ENCODE data around the gene NR6A1. TPM values are rescaled to one million over a fixed set of nuclear protein-coding genes. Genes with fewer than 3 reads are reported as not detected.

Gene NR6A1
- total RNA-seq, 4 donors from 2014 or later = 1.8 to 2.8 (median 2.0) TPM

GRCh38 chr9:124680714-124681390, 90.3 kb downstream of the NR6A1 start:
- H3K4me1 ChIP-seq = peaks cover 2 to 15% (median 9%) of the 10 kb centered on the region in 4 donors
- no peak overlapping the region for H3K4me3 ChIP-seq
- no peak for DNase-seq (ENCODE audit: extremely low spot score)
- no peak overlapping the region for H3K27ac ChIP-seq (replicated peaks in 1 of 4)
- no peaks in the 10 kb centered on the region for H3K36me3 ChIP-seq
- TF ChIP-seq POLR2AphosphoS5 (IDR thresholded peaks at IDR 0.05) (no peak), EP300 (IDR thresholded peaks at IDR 0.05) (no peak), POLR2A (IDR thresholded peaks at IDR 0.05; ENCODE audit: low read depth) (no peak), CTCF (IDR thresholded peaks at IDR 0.05) (no peak)
- no peaks in the 10 kb centered on the region for H3K27me3 ChIP-seq
- 87% methylated on average over 1 of the region's 1 CpG for whole genome bisulfite sequencing
- peaks cover 0 to under 1% (median 0%) of the 10 kb centered on the region in 4 donors for H3K9me3 ChIP-seq
- intact Hi-C loops (cut with DNase I) = no loop called here

- TF ChIP-seq CTCF (IDR thresholded peaks at IDR 0.05) (no peak), EP300 (IDR thresholded peaks at IDR 0.05) (no peak), POLR2AphosphoS5 (IDR thresholded peaks at IDR 0.05) (no peak), POLR2A (IDR thresholded peaks at IDR 0.05; ENCODE audit: low read depth) (no peak)
- intact Hi-C loops (cut with DNase I) = no loop called here
- Histone ChIP-seq H3K4me3 (no peak overlapping the region), H3K4me1 (peaks cover 7 to 23% (median 14%) of the 10 kb centered on the region in 4 donors), H3K36me3 (no peaks in the 10 kb centered on the region), H3K27ac (replicated peaks in 1 of 4) (no peak overlapping the region), H3K9me3 (peaks cover 0 to 3% (median 0%) of the 10 kb centered on the region in 4 donors), H3K27me3 (no peaks in the 10 kb centered on the region)
- WGBS = 100% methylated on average over 1 of the region's 1 CpG
- no peak for DNase-seq (ENCODE audit: extremely low spot score)
Observed at GRCh38 chr9:124680049-124680448, 91.1 kb downstream of the NR6A1 start.

GRCh38 chr9:124676159-124676551, 95.0 kb downstream of the NR6A1 start:
- H3K36me3 ChIP-seq = no peaks in the 10 kb centered on the region
- peaks cover 0 to 3% (median 0%) of the 10 kb centered on the region in 4 donors for H3K9me3 ChIP-seq
- H3K4me3 ChIP-seq = no peak overlapping the region
- H3K27me3 ChIP-seq = no peaks in the 10 kb centered on the region
- peak overlapping the region; percentile 15 to 59 (median 50) for H3K27ac ChIP-seq (replicated peaks in 1 of 4)
- intact Hi-C loops (cut with DNase I) = no loop called here
- TF ChIP-seq POLR2AphosphoS5 (IDR thresholded peaks at IDR 0.05) = no peak
- TF ChIP-seq POLR2A (IDR thresholded peaks at IDR 0.05; ENCODE audit: low read depth) = no peak
- no peak for TF ChIP-seq CTCF (IDR thresholded peaks at IDR 0.05)
- TF ChIP-seq EP300 (IDR thresholded peaks at IDR 0.05) = no peak
- 43% methylated on average over 2 of the region's 2 CpGs for WGBS
- peaks cover 7 to 24% (median 15%) of the 10 kb centered on the region in 4 donors for H3K4me1 ChIP-seq
- DNase-seq (ENCODE audit: extremely low spot score) = no peak

- Histone ChIP-seq H3K36me3 (no peaks in the 10 kb centered on the region), H3K9me3 (peaks cover 0 to 3% (median 0%) of the 10 kb centered on the region in 4 donors), H3K27ac (replicated peaks in 1 of 4) (peak overlapping the region; percentile 15 to 59 (median 50)), H3K27me3 (no peaks in the 10 kb centered on the region), H3K4me1 (peaks cover 7 to 24% (median 15%) of the 10 kb centered on the region in 4 donors), H3K4me3 (peak overlapping the region in 1 of 4 donors; percentile 4)
- no peak for DNase-seq (ENCODE audit: extremely low spot score)
- WGBS = 55% methylated on average over 6 of the region's 6 CpGs
- intact Hi-C loops (cut with DNase I) = no loop called here
- TF ChIP-seq EP300 (IDR thresholded peaks at IDR 0.05) (no peak), CTCF (IDR thresholded peaks at IDR 0.05) (peak in 2 of 3 experiments; percentile 11 to 28)
Observed at GRCh38 chr9:124675261-124676158, 95.6 kb downstream of the NR6A1 start.

Data from esophagus muscularis mucosa (tissue), 4 donors.